Activated CD4-positive, alpha-beta T cell treated with anti-CD3 and anti-CD28 coated beads, Interleukin-2, Interleukin-4, amounts not matched to agents 100 ng/mL and 50 ng/mL, durations not matched to agents 16 hours and 8 hours (primary cell): Measurements from ENCODE around the gene KRT23.
"Not testable (repeated sequence)": the region's sequence is repeated elsewhere in the genome, so short reads cannot be mapped to it uniquely, and the experiment has no call there.

Source experiments
- DNase-seq: peaks from one replicate; pipeline ENCODE4 v3.0.0-alpha.2; 2020; ENCODE audit warnings: low spot score

Gene KRT23

GRCh38 chr17:40950176-40950575, 12.7 kb upstream of the KRT23 start:
- no peak for DNase-seq

- DNase-seq: no peak
Measured at GRCh38 chr17:40949418-40949817, 12.0 kb upstream of the KRT23 start.

GRCh38 chr17:40947929-40948328, 10.5 kb upstream of the KRT23 start:
- DNase-seq: no peak

- DNase-seq: no peak
Measured at GRCh38 chr17:40945414-40945813, 8.0 kb upstream of the KRT23 start.

GRCh38 chr17:40944531-40944930, 7.1 kb upstream of the KRT23 start:
- DNase-seq: no peak

- no peak for DNase-seq
Measured at GRCh38 chr17:40942553-40942952, 5.1 kb upstream of the KRT23 start.

GRCh38 chr17:40940266-40940665, 2.8 kb upstream of the KRT23 start:
- no peak for DNase-seq

GRCh38 chr17:40938981-40939380, 1.5 kb upstream of the KRT23 start:
- no peak for DNase-seq

GRCh38 chr17:40936976-40937375, 470 bp downstream of the KRT23 start:
- no peak for DNase-seq

GRCh38 chr17:40936437-40936971, 942 bp downstream of the KRT23 start:
- no peak for DNase-seq

- no peak for DNase-seq
Measured at GRCh38 chr17:40935624-40936023, 1.8 kb downstream of the KRT23 start.

- DNase-seq: no peak
Measured at GRCh38 chr17:40932608-40933007, 4.8 kb downstream of the KRT23 start.

- no peak for DNase-seq
Measured at GRCh38 chr17:40931311-40931710, 6.1 kb downstream of the KRT23 start.

GRCh38 chr17:40926341-40926740, 11.1 kb downstream of the KRT23 start:
- no peak for DNase-seq

GRCh38 chr17:40922239-40922638, 15.2 kb downstream of the KRT23 start:
- no peak for DNase-seq

GRCh38 chr17:40921026-40921425, 16.4 kb downstream of the KRT23 start:
- DNase-seq: no peak

- not testable (repeated sequence) for DNase-seq
Measured at GRCh38 chr17:40917116-40917515, 20.3 kb downstream of the KRT23 start.

GRCh38 chr17:40916366-40916765, 21.1 kb downstream of the KRT23 start:
- no peak for DNase-seq

GRCh38 chr17:40915721-40916256, 21.7 kb downstream of the KRT23 start:
- DNase-seq: no peak

- peak; percentile 50 for DNase-seq
Measured at GRCh38 chr17:40915199-40915661, 22.2 kb downstream of the KRT23 start.

GRCh38 chr17:40914075-40914855, 23.2 kb downstream of the KRT23 start:
- no peak for DNase-seq

GRCh38 chr17:40912486-40913210, 24.8 kb downstream of the KRT23 start:
- no peak for DNase-seq

GRCh38 chr17:40910441-40910841, 27.0 kb downstream of the KRT23 start:
- DNase-seq: no peak
